ENCODE data around the gene ADAMTS3. TPM values are rescaled to one million over a fixed set of nuclear protein-coding genes. Genes with fewer than 3 reads are reported as not detected.
A peak's percentile ranks its signal among the peaks of the same experiment; 100 is the strongest.

The ADAMTS3 gene
- total RNA-seq, 6 experiments from 2014 or later, result 0.03 to 0.19 TPM; not detected in 4

DNA sequence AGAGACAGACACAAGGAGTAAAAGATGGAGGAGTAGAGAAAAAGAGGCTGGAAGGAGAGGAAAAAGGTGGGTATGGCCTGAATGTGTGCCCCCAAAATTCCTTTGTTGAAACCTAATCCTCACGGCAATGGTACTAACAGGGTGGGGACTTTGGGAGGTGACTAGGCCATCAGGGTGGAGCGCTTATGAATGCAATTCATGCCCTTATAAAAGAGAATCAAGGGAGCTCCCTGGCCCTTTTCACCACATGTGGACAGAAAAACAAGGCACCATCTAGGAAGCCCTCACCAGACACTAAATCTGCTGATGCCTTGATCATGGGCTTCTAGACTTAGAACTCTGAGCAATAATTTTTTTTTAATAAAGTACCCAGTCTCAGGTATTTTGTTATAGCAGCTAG is 282.1 kb downstream of the ADAMTS3 start:
- Mint-ChIP-seq H3K27me3 (ENCODE audit: insufficient read depth) (peaks cover 3% of the 10 kb centered on the region; the same call in 1 of the 2 replicates), H3K4me3 (no peak overlapping the region), H3K36me3 (ENCODE audit: low read depth) (no peaks in the 10 kb centered on the region), H3K27ac (no peak overlapping the region), H3K4me1 (ENCODE audit: low read depth) (no peaks in the 10 kb centered on the region), H3K9me3 (no peaks in the 10 kb centered on the region)
- no peak for DNase-seq
- no peak for TF ChIP-seq CTCF (IDR thresholded peaks at IDR 0.05)

GRCh38 chr4:72286185-72286584 is 282.8 kb downstream of the ADAMTS3 start:
- Mint-ChIP-seq H3K27ac (no peak overlapping the region), H3K9me3 (no peaks in the 10 kb centered on the region), H3K4me3 (no peak overlapping the region), H3K4me1 (ENCODE audit: low read depth) (no peaks in the 10 kb centered on the region), H3K36me3 (ENCODE audit: low read depth) (no peaks in the 10 kb centered on the region), H3K27me3 (ENCODE audit: insufficient read depth) (peaks cover 3% of the 10 kb centered on the region; the same call in 1 of the 2 replicates)
- peak; percentile 9 for DNase-seq
- TF ChIP-seq CTCF (IDR thresholded peaks at IDR 0.05), result peak; percentile 73

DNA sequence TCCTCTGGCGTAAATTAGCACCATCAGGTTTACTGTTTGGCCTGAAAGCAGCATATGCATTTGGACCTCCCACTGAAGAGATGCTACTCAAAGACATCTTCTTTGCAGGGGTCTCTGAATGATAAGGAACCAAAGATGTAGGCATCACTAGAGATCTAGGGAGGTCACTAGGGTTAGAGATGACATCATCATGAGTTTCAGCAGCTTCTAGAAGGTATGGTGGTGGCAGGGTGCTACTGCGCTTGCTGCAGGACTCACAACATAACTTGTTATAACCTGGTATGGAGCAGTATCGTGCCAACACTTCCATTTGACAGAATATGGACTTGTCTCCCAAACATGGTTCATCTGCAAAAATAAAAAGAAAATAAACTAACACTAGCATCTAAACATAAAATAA is 285.7 kb downstream of the ADAMTS3 start:
- no peak overlapping the region for H3K27ac Mint-ChIP-seq
- peaks cover 3% of the 10 kb centered on the region for H3K27me3 Mint-ChIP-seq (ENCODE audit: insufficient read depth)
- TF ChIP-seq CTCF (IDR thresholded peaks at IDR 0.05), result peak; percentile 30
- no peaks in the 10 kb centered on the region for H3K9me3 Mint-ChIP-seq
- no peak overlapping the region for H3K4me3 Mint-ChIP-seq
- no peaks in the 10 kb centered on the region for H3K36me3 Mint-ChIP-seq (ENCODE audit: low read depth)
- H3K4me1 Mint-ChIP-seq (ENCODE audit: low read depth), result no peaks in the 10 kb centered on the region
- no peak for DNase-seq

GRCh38 chr4:72280252-72280651 is 288.8 kb downstream of the ADAMTS3 start:
- peaks cover 4% of the 10 kb centered on the region for H3K27me3 Mint-ChIP-seq (ENCODE audit: insufficient read depth)
- no peak for DNase-seq
- no peak for TF ChIP-seq CTCF (IDR thresholded peaks at IDR 0.05)
- H3K4me1 Mint-ChIP-seq (ENCODE audit: low read depth), result no peaks in the 10 kb centered on the region
- no peak overlapping the region for H3K27ac Mint-ChIP-seq
- no peak overlapping the region for H3K4me3 Mint-ChIP-seq
- H3K9me3 Mint-ChIP-seq, result no peaks in the 10 kb centered on the region
- no peaks in the 10 kb centered on the region for H3K36me3 Mint-ChIP-seq (ENCODE audit: low read depth)

DNA sequence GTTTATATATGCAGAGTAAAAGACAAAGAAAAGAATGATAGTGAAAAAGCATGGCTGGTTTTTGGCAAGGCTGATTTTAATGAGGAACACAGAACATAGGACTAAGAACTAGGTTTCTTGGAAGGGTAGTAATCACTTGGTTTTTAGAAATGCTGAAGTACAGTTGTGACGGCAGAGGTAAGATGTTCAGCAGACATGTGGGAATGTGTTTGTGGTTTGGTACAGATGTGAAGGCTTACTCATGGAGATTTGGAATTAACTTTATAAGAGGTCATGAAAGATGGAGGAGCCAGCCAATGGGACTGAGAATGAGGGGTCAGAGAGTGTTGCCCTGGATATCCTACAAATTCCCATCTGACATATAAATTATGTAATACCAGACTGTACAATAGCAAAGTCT is 293.6 kb downstream of the ADAMTS3 start:
- H3K4me3 Mint-ChIP-seq, result no peak overlapping the region
- no peaks in the 10 kb centered on the region for H3K4me1 Mint-ChIP-seq (ENCODE audit: low read depth)
- no peaks in the 10 kb centered on the region for H3K9me3 Mint-ChIP-seq
- no peak overlapping the region for H3K27ac Mint-ChIP-seq
- DNase-seq, result no peak
- peaks cover 3% of the 10 kb centered on the region for H3K27me3 Mint-ChIP-seq (ENCODE audit: insufficient read depth)
- TF ChIP-seq CTCF (IDR thresholded peaks at IDR 0.05), result no peak
- no peaks in the 10 kb centered on the region for H3K36me3 Mint-ChIP-seq (ENCODE audit: low read depth)

- Mint-ChIP-seq H3K9me3 (no peaks in the 10 kb centered on the region), H3K27ac (no peak overlapping the region), H3K36me3 (ENCODE audit: low read depth) (no peaks in the 10 kb centered on the region), H3K4me3 (no peak overlapping the region), H3K4me1 (ENCODE audit: low read depth) (no peaks in the 10 kb centered on the region), H3K27me3 (ENCODE audit: insufficient read depth) (peaks cover 3% of the 10 kb centered on the region)
- no peak for TF ChIP-seq CTCF (IDR thresholded peaks at IDR 0.05)
- no peak for DNase-seq
Observed at GRCh38 chr4:72274251-72274650, 294.8 kb downstream of the ADAMTS3 start.

Measured in HFFc6 (cell line).